Osteocyte (in vitro differentiated cells): Measurements from ENCODE around the gene CFAP73. TPM values are rescaled to one million over a fixed set of nuclear protein-coding genes. Genes with fewer than 3 reads are reported as not detected.

Source experiments
- DNase-seq: peaks from one replicate; pipeline ENCODE4 v3.0.0; 2021; ENCODE audit warnings: mixed read lengths; ENCODE audit not compliant: unreplicated experiment; ENCODE audit errors: extremely low spot score
- H3K27ac Mint-ChIP-seq: one replicate; pipeline ENCODE4 v1.8.0; 2021; ENCODE audit warnings: mild to moderate bottlenecking, mixed read lengths; ENCODE audit not compliant: unreplicated experiment
- H3K27me3 Mint-ChIP-seq: one replicate; pipeline ENCODE4 v1.8.0; 2021; ENCODE audit warnings: mixed read lengths; ENCODE audit not compliant: unreplicated experiment
- H3K36me3 Mint-ChIP-seq: one replicate; pipeline ENCODE4 v1.8.0; 2021; ENCODE audit warnings: mixed read lengths; ENCODE audit not compliant: unreplicated experiment
- H3K4me1 Mint-ChIP-seq: one replicate; pipeline ENCODE4 v1.8.0; 2021; ENCODE audit warnings: mixed read lengths; ENCODE audit not compliant: unreplicated experiment
- H3K4me3 Mint-ChIP-seq: one replicate; pipeline ENCODE4 v1.8.0; 2021; ENCODE audit warnings: mild to moderate bottlenecking, moderate library complexity, mixed read lengths; ENCODE audit not compliant: unreplicated experiment
- H3K9me3 Mint-ChIP-seq: one replicate; pipeline ENCODE4 v1.8.0; 2021; ENCODE audit warnings: mixed read lengths; ENCODE audit not compliant: unreplicated experiment
- CTCF ChIP-seq: fragments of 200-600 bp; sonication (generic); IDR thresholded peaks from 2 replicates; pipeline ENCODE4 v1.5.0; 2021; ENCODE audit warnings: antibody characterized with exemption, mild to moderate bottlenecking, moderate library complexity
- long read RNA-seq: library from polyadenylated mRNA; unstranded; transcript quantifications from one replicate; pipeline ENCODE4 v2.0.0, GENCODE V29; 2021
- total RNA-seq: library from RNA; stranded (reverse); gene quantifications from 2 replicates; pipeline ENCODE4 v1.2.1, GENCODE V29; 2021

The CFAP73 gene
- total RNA-seq: not detected in 2 replicates
- long read RNA-seq: 0 reads

- H3K4me1 Mint-ChIP-seq: peaks cover 13% of the 10 kb centered on the region
- no peak for TF ChIP-seq CTCF
- peak within 1 kb of the TSS; percentile 50 for H3K27ac Mint-ChIP-seq
- H3K36me3 Mint-ChIP-seq: no peaks in the 10 kb centered on the region
- H3K27me3 Mint-ChIP-seq: peaks cover 33% of the 10 kb centered on the region
- DNase-seq: peak; percentile 91
- no peak within 1 kb of the TSS for H3K4me3 Mint-ChIP-seq
- H3K9me3 Mint-ChIP-seq: peaks cover 5% of the 10 kb centered on the region
Observed at GRCh38 chr12:113149361-113150150, at the start of gene CFAP73. TSS of gene CFAP73 (plus strand) at chr12:113149724. CDS start at chr12:113149858, 134 bp downstream.

GRCh38 chr12:113099764-113100163 is 49.8 kb upstream of the CFAP73 start:
- no peaks in the 10 kb centered on the region for H3K9me3 Mint-ChIP-seq
- peaks cover 3% of the 10 kb centered on the region for H3K4me1 Mint-ChIP-seq
- no peaks in the 10 kb centered on the region for H3K36me3 Mint-ChIP-seq
- peaks cover 24% of the 10 kb centered on the region for H3K27me3 Mint-ChIP-seq
- no peak for DNase-seq
- TF ChIP-seq CTCF: no peak
- no peak overlapping the region for H3K27ac Mint-ChIP-seq
- H3K4me3 Mint-ChIP-seq: no peak overlapping the region

- peaks cover 3% of the 10 kb centered on the region for H3K4me1 Mint-ChIP-seq
- H3K27ac Mint-ChIP-seq: no peak overlapping the region
- no peaks in the 10 kb centered on the region for H3K9me3 Mint-ChIP-seq
- H3K36me3 Mint-ChIP-seq: no peaks in the 10 kb centered on the region
- no peak for TF ChIP-seq CTCF
- no peak for DNase-seq
- H3K27me3 Mint-ChIP-seq: peaks cover 36% of the 10 kb centered on the region
- no peak overlapping the region for H3K4me3 Mint-ChIP-seq
Observed at GRCh38 chr12:113101751-113102150, 47.8 kb upstream of the CFAP73 start.

GRCh38 chr12:113102811-113103210 is 46.7 kb upstream of the CFAP73 start:
- no peak overlapping the region for H3K27ac Mint-ChIP-seq
- H3K36me3 Mint-ChIP-seq: no peaks in the 10 kb centered on the region
- peaks cover 3% of the 10 kb centered on the region for H3K4me1 Mint-ChIP-seq
- no peak for DNase-seq
- peaks cover 46% of the 10 kb centered on the region for H3K27me3 Mint-ChIP-seq
- no peak for TF ChIP-seq CTCF
- H3K9me3 Mint-ChIP-seq: no peaks in the 10 kb centered on the region
- no peak overlapping the region for H3K4me3 Mint-ChIP-seq

GRCh38 chr12:113103756-113104450 is 45.6 kb upstream of the CFAP73 start:
- H3K36me3 Mint-ChIP-seq: no peaks in the 10 kb centered on the region
- H3K4me3 Mint-ChIP-seq: no peak overlapping the region
- H3K27ac Mint-ChIP-seq: no peak overlapping the region
- no peak for DNase-seq
- H3K4me1 Mint-ChIP-seq: no peaks in the 10 kb centered on the region
- peaks cover 47% of the 10 kb centered on the region for H3K27me3 Mint-ChIP-seq
- H3K9me3 Mint-ChIP-seq: no peaks in the 10 kb centered on the region
- TF ChIP-seq CTCF: no peak
